Stimulated activated CD4-positive, alpha-beta T cell treated with anti-CD3 and anti-CD28 coated beads, Interleukin-12 subunit alpha, Interleukin-12 subunit beta, amount 100 ng/mL, for 24 hours (primary cell): ENCODE data around the gene BAD.
"Not testable (repeated sequence)": the region's sequence is repeated elsewhere in the genome, so short reads cannot be mapped to it uniquely, and the experiment has no call there.

Experiments
- DNase-seq, 2 experiments: peaks; one replicate each; pipeline ENCODE4 v3.0.0-alpha.2; 2020; ENCODE audit warnings: low read depth in 2 of 2

The BAD gene

GRCh38 chr11:64284048-64284961 is at the start of gene BAD:
Gene BAD (minus strand): TSS chr11:64284665. CDS start chr11:64284368, 297 bp downstream.
- DNase-seq = peak; percentile 87 to 93

- DNase-seq = no peak
These were observed 49.1 kb upstream of the BAD start for GRCh38 chr11:64333556-64333955.

GRCh38 chr11:64331569-64332371 is 47.3 kb upstream of the BAD start:
- DNase-seq = peak; percentile 44 to 69

- no peak for DNase-seq
These were observed 46.4 kb upstream of the BAD start for GRCh38 chr11:64330888-64331287.

GRCh38 chr11:64327993-64328392 is 43.5 kb upstream of the BAD start:
- DNase-seq = no peak

GRCh38 chr11:64327375-64327774 is 42.9 kb upstream of the BAD start:
- no peak for DNase-seq

GRCh38 chr11:64324692-64325469 is 40.4 kb upstream of the BAD start:
- DNase-seq = no peak

- not testable (repeated sequence) for DNase-seq
These were observed 39.5 kb upstream of the BAD start for GRCh38 chr11:64323984-64324383.

GRCh38 chr11:64323373-64323772 is 38.9 kb upstream of the BAD start:
- DNase-seq = no peak

GRCh38 chr11:64322925-64323260 is 38.4 kb upstream of the BAD start:
- no peak for DNase-seq

- no peak for DNase-seq
These were observed 37.1 kb upstream of the BAD start for GRCh38 chr11:64321533-64321932.

- DNase-seq = no peak
These were observed 36.6 kb upstream of the BAD start for GRCh38 chr11:64321026-64321425.

- no peak for DNase-seq
These were observed 36.1 kb upstream of the BAD start for GRCh38 chr11:64320556-64320955.

- no peak for DNase-seq
These were observed 34.6 kb upstream of the BAD start for GRCh38 chr11:64318766-64319761.

- peak; percentile 87 to 92 for DNase-seq
These were observed 33.7 kb upstream of the BAD start, which contains the start of gene PRDX5 for GRCh38 chr11:64317961-64318765. Gene PRDX5 (plus strand): TSS chr11:64318121. CDS start chr11:64318216, 95 bp downstream.

GRCh38 chr11:64317325-64317960 is 33.0 kb upstream of the BAD start, which contains the start of gene TRMT112:
Gene TRMT112 (minus strand): TSS chr11:64317559. CDS start chr11:64317526, 33 bp downstream.
- peak; percentile 93 to 95 for DNase-seq

GRCh38 chr11:64316672-64317324 is 32.3 kb upstream of the BAD start:
- DNase-seq = no peak

- not testable (repeated sequence) for DNase-seq
These were observed 31.4 kb upstream of the BAD start for GRCh38 chr11:64315667-64316526.
